ENCODE data around the gene DUSP10. TPM values are rescaled to one million over a fixed set of nuclear protein-coding genes. Genes with fewer than 3 reads are reported as not detected.

Gene DUSP10
- total RNA-seq, 6 experiments from 2014 or later, result 7.7 to 22.3 (median 16.3) TPM

- no peak overlapping the region for H3K27ac ChIP-seq
- no peaks in the 10 kb centered on the region for H3K27me3 ChIP-seq
- no peaks in the 10 kb centered on the region for H3K36me3 ChIP-seq
- H3K4me3 ChIP-seq, result no peak overlapping the region
- 75% methylated on average over 1 of the region's 1 CpG for WGBS (ENCODE audit: insufficient coverage, low coverage, low lambda C conversion rate, missing lambda C conversion rate)
- ATAC-seq (no peak), DNase-seq (no peak)
- no peaks in the 10 kb centered on the region for H3K9me3 ChIP-seq
- intact Hi-C loops (cut with DNase I), result no loop called here
- H3K4me1 ChIP-seq, result peaks cover 0 to 28% (median 8%) of the 10 kb centered on the region in 4 donors
- TF ChIP-seq CTCF (IDR thresholded peaks at IDR 0.05) (no peak), POLR2A (IDR thresholded peaks at IDR 0.05) (no peak)
These were observed 46.6 kb downstream of the DUSP10 start for GRCh38 chr1:221695301-221695700.

GRCh38 chr1:221694109-221694508 is 47.8 kb downstream of the DUSP10 start:
- Histone ChIP-seq H3K9me3 (no peaks in the 10 kb centered on the region), H3K4me3 (no peak overlapping the region), H3K36me3 (no peaks in the 10 kb centered on the region), H3K4me1 (peaks cover 0 to 19% (median 5%) of the 10 kb centered on the region in 4 donors), H3K27ac (no peak overlapping the region), H3K27me3 (no peaks in the 10 kb centered on the region)
- DNase-seq, result no peak
- intact Hi-C loops (cut with DNase I), result no loop called here
- no peak for ATAC-seq
- TF ChIP-seq CTCF (IDR thresholded peaks at IDR 0.05) (no peak), POLR2A (IDR thresholded peaks at IDR 0.05) (no peak)

GRCh38 chr1:221693087-221693486 is 48.8 kb downstream of the DUSP10 start:
- no peak for ATAC-seq
- no peak for DNase-seq
- TF ChIP-seq POLR2A (IDR thresholded peaks at IDR 0.05) (no peak), CTCF (IDR thresholded peaks at IDR 0.05) (no peak)
- no peaks in the 10 kb centered on the region for H3K36me3 ChIP-seq
- no peak overlapping the region for H3K27ac ChIP-seq
- H3K4me1 ChIP-seq, result peaks cover 0 to 8% (median 1%) of the 10 kb centered on the region in 4 donors
- 87% methylated on average over 2 of the region's 2 CpGs for WGBS (ENCODE audit: insufficient coverage, low coverage, low lambda C conversion rate, missing lambda C conversion rate)
- intact Hi-C loops (cut with DNase I), result no loop called here
- no peaks in the 10 kb centered on the region for H3K27me3 ChIP-seq
- H3K4me3 ChIP-seq, result no peak overlapping the region
- H3K9me3 ChIP-seq, result no peaks in the 10 kb centered on the region

- Histone ChIP-seq H3K4me3 (no peak overlapping the region), H3K4me1 (peaks cover 0 to 4% (median 0%) of the 10 kb centered on the region in 4 donors), H3K27ac (no peak overlapping the region), H3K36me3 (no peaks in the 10 kb centered on the region), H3K27me3 (no peaks in the 10 kb centered on the region), H3K9me3 (no peaks in the 10 kb centered on the region)
- intact Hi-C loops (cut with DNase I), result no loop called here
- DNase-seq (no peak), ATAC-seq (no peak)
- TF ChIP-seq CTCF (IDR thresholded peaks at IDR 0.05) (no peak), POLR2A (IDR thresholded peaks at IDR 0.05) (no peak)
- 56% methylated on average over 2 of the region's 2 CpGs for WGBS (ENCODE audit: insufficient coverage, low coverage, low lambda C conversion rate, missing lambda C conversion rate)
These were observed 49.2 kb downstream of the DUSP10 start for GRCh38 chr1:221692643-221693042.

- no peaks in the 10 kb centered on the region for H3K9me3 ChIP-seq
These were observed 50.6 kb downstream of the DUSP10 start for GRCh38 chr1:221691261-221691660.

More at GRCh38 chr1:221691261-221691660, 50.6 kb downstream of the DUSP10 start:
- Histone ChIP-seq H3K36me3 (no peaks in the 10 kb centered on the region), H3K4me1 (no peaks in the 10 kb centered on the region), H3K4me3 (no peak overlapping the region), H3K27ac (no peak overlapping the region), H3K27me3 (no peaks in the 10 kb centered on the region)
- no peak for TF ChIP-seq POLR2A (IDR thresholded peaks at IDR 0.05)
- TF ChIP-seq CTCF (IDR thresholded peaks at IDR 0.05), result no peak
- intact Hi-C loops (cut with DNase I), result no loop called here
- DNase-seq (no peak), ATAC-seq (no peak)
